CD4-positive, alpha-beta T cell (primary cell): Measurements from ENCODE around the gene MRPS26. TPM values are rescaled to one million over a fixed set of nuclear protein-coding genes. Genes with fewer than 3 reads are reported as not detected.

Experiments
- ATAC-seq: fragments of 200-7000 bp; cut with Tn5 transposase; one replicate; pipeline ENCODE4 v1.10.0; 2022; ENCODE audit warnings: mild to moderate bottlenecking; ENCODE audit not compliant: poor library complexity
- CTCF ChIA-PET: fragments of 350-600 bp; sonication (Branson Sonifier 250); formaldehyde crosslinking; loops from one replicate; lab custom pipeline; 2021; ENCODE audit warnings: antibody characterized with exemption, inconsistent platforms; lab: Charles Lee
- POLR2A ChIA-PET: fragments of 350-600 bp; sonication (Branson Sonifier 250); formaldehyde crosslinking; loops from one replicate; lab custom pipeline; 2021; ENCODE audit warnings: antibody characterized with exemption, inconsistent platforms; lab: Charles Lee
- DNase-seq, 14 experiments: peaks; one replicate each; pipeline ENCODE4 v3.0.0-alpha.2; 2013 to 2020; ENCODE audit warnings: mixed read lengths in 2 of 14
- H3K27ac ChIP-seq, 2 donors: one replicate each; pipeline versions ENCODE4 v1.5.1 to v1.7.0; 2013; ENCODE audit warnings: low read length in 2 of 2, low read depth in 1 of 2, mild to moderate bottlenecking in 1 of 2
- H3K27me3 ChIP-seq, 2 experiments: 1 replicate in 1 of 2; 2 replicates in 1 of 2; pipeline versions ENCODE4 v1.6.1 to v1.7.0; 2013; ENCODE audit warnings: low read length in 2 of 2, control low read depth in 1 of 2, mild to moderate bottlenecking in 1 of 2, moderate library complexity in 1 of 2; ENCODE audit not compliant: insufficient read depth in 2 of 2, control insufficient read depth in 1 of 2
- H3K36me3 ChIP-seq: one replicate; pipeline ENCODE4 v1.6.1; 2013; ENCODE audit warnings: low read length, control low read depth; ENCODE audit not compliant: insufficient read depth
- H3K4me1 ChIP-seq: one replicate; pipeline ENCODE4 v1.6.1; 2013; ENCODE audit warnings: low read length, control low read depth; ENCODE audit not compliant: insufficient read depth
- H3K4me3 ChIP-seq: one replicate; pipeline ENCODE4 v1.5.1; 2013; ENCODE audit warnings: mild to moderate bottlenecking, low read length, moderate library complexity
- H3K9me3 ChIP-seq, 2 experiments: 1 replicate in 1 of 2; 2 replicates in 1 of 2; pipeline versions ENCODE4 v1.6.1 to v1.7.0; 2013; ENCODE audit warnings: low read length in 2 of 2, mild to moderate bottlenecking in 2 of 2, control low read depth in 1 of 2, moderate library complexity in 1 of 2; ENCODE audit not compliant: control insufficient read depth in 1 of 2, insufficient read depth in 1 of 2
- H3K27ac Mint-ChIP-seq: one replicate; pipeline ENCODE4 v1.8.0; 2020; ENCODE audit warnings: mixed read lengths
- H3K27me3 Mint-ChIP-seq: one replicate; pipeline ENCODE4 v1.8.0; 2021; ENCODE audit warnings: mixed read lengths
- H3K36me3 Mint-ChIP-seq: one replicate; pipeline ENCODE4 v1.8.0; 2021; ENCODE audit warnings: low read depth, mixed read lengths
- H3K4me1 Mint-ChIP-seq: one replicate; pipeline ENCODE4 v1.8.0; 2021; ENCODE audit warnings: low read depth, mixed read lengths
- H3K4me3 Mint-ChIP-seq: one replicate; pipeline ENCODE4 v1.8.0; 2020; ENCODE audit warnings: mild to moderate bottlenecking, mixed read lengths
- H3K9me3 Mint-ChIP-seq: one replicate; pipeline ENCODE4 v1.8.0; 2020; ENCODE audit warnings: mixed read lengths
- intact Hi-C, 2 experiments: fragments of 100-400 bp; cut with DNase I in 1 of 2; cut with micrococcal nuclease in 1 of 2; formaldehyde crosslinking; loops; one replicate each; pipeline versions ENCODE4 v1.15.1 to v1.9.0; 2023 to 2025; cut with DNase I, micrococcal nuclease
- total RNA-seq, 174 experiments: library from RNA in 2 of 174; stranded (reverse) in 2 of 174; gene quantifications; one replicate each; pipeline ENCODE4 v1.2.3 and lab custom pipeline; 2021 to 2026
- TF ChIP-seq, protein P1 (sequence below): fragments of 200-600 bp; IDR thresholded peaks from one replicate; pipeline ENCODE4 v1.8.0; 2022; ENCODE audit warnings: antibody characterized with exemption, mild to moderate bottlenecking

MRPS26 gene
- total RNA-seq, 2 experiments from 2014 or later = 19.3 to 22.7 TPM

DNA sequence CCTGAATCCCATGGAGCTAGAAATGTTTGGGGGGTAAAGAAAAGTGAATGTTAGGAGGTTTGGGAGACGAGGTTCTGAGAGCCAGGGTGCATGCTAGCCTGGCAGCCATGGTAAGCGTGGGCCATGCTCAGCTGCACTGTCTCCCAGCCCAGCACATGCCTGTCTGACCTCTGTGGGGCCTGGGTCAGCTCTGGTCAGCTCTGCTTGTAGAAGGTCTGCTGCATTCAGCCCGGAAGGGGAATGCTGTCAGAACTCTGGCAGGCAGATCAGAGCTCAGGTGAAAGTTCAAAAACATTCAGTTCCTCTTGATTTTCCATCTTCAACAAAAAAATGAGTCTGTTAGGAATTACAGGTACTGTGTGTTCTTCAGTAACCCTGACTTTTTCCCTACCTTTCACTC, 8.2 kb upstream of the MRPS26 start:
- no peak overlapping the region for H3K4me3 ChIP-seq
- intact Hi-C loops = no loop called here
- no peak for DNase-seq
- no peaks in the 10 kb centered on the region for H3K27me3 Mint-ChIP-seq
- TF ChIP-seq, protein P1, sequence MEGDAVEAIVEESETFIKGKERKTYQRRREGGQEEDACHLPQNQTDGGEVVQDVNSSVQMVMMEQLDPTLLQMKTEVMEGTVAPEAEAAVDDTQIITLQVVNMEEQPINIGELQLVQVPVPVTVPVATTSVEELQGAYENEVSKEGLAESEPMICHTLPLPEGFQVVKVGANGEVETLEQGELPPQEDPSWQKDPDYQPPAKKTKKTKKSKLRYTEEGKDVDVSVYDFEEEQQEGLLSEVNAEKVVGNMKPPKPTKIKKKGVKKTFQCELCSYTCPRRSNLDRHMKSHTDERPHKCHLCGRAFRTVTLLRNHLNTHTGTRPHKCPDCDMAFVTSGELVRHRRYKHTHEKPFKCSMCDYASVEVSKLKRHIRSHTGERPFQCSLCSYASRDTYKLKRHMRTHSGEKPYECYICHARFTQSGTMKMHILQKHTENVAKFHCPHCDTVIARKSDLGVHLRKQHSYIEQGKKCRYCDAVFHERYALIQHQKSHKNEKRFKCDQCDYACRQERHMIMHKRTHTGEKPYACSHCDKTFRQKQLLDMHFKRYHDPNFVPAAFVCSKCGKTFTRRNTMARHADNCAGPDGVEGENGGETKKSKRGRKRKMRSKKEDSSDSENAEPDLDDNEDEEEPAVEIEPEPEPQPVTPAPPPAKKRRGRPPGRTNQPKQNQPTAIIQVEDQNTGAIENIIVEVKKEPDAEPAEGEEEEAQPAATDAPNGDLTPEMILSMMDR = no peak
- ChIA-PET CTCF (no interaction called here), POLR2A (no interaction called here)
- H3K27me3 ChIP-seq = no peaks in the 10 kb centered on the region
- no peak for ATAC-seq
- H3K36me3 Mint-ChIP-seq = peaks cover 74% of the 10 kb centered on the region
- peaks cover 65% of the 10 kb centered on the region for H3K36me3 ChIP-seq
- H3K4me1 ChIP-seq = no peaks in the 10 kb centered on the region
- no peaks in the 10 kb centered on the region for H3K9me3 ChIP-seq
- no peak overlapping the region for H3K27ac Mint-ChIP-seq
- no peak overlapping the region for H3K4me3 Mint-ChIP-seq
- no peaks in the 10 kb centered on the region for H3K9me3 Mint-ChIP-seq
- peak overlapping the region in 1 of 2 donors; percentile 1 for H3K27ac ChIP-seq
- no peaks in the 10 kb centered on the region for H3K4me1 Mint-ChIP-seq

DNA sequence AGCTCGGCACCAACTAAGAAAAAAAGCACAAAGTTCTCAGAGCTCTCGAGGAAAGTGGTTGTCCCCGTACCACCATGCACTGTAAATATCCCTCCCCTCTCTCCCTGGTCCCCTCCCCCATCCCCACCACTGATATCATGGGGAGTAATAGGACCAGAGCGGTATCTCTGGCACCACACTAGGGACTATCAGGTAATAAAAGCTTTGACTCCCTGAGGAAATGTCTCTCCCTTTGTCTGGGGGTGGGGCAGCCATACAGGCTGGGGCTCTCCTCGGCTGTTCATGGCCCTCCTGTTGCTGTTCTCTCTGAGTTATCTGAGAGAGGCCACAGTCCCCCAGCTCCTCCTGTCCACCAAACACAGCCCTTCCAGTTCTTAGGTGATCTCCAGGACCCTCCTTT, 7.4 kb upstream of the MRPS26 start:
- no peak for ATAC-seq
- ChIA-PET CTCF (no interaction called here), POLR2A (no interaction called here)
- intact Hi-C loops = no loop called here
- H3K9me3 ChIP-seq = no peaks in the 10 kb centered on the region
- peaks cover 57% of the 10 kb centered on the region for H3K36me3 ChIP-seq
- no peaks in the 10 kb centered on the region for H3K27me3 ChIP-seq
- no peaks in the 10 kb centered on the region for H3K4me1 ChIP-seq
- no peak overlapping the region for H3K4me3 ChIP-seq
- peak overlapping the region; percentile 44 for H3K27ac Mint-ChIP-seq
- no peaks in the 10 kb centered on the region for H3K27me3 Mint-ChIP-seq
- H3K4me1 Mint-ChIP-seq = no peaks in the 10 kb centered on the region
- H3K4me3 Mint-ChIP-seq = no peak overlapping the region
- H3K27ac ChIP-seq = no peak overlapping the region
- no peak for DNase-seq
- H3K36me3 Mint-ChIP-seq = peaks cover 74% of the 10 kb centered on the region
- TF ChIP-seq, protein P1 = no peak
- H3K9me3 Mint-ChIP-seq = no peaks in the 10 kb centered on the region

DNA sequence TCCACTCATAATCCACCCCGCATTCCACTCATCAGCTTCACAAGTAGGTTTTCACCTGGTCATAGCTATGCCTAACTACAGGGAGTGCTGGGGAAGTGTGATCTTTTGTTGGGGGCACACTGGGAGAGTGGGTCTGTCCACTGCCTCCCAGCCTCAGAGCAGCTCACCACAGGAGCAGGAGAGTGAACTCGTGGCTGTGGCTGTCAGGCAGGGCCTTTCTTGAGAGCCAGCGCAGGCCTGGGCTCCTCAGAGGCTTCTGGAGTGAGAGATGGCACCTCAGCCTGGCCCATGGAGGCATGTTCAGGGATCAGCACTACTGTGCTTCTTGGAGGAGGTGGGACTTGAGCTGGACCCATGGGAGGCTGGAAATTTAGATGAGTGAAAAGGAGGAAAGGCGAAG, 6.4 kb upstream of the MRPS26 start:
- ATAC-seq (no peak), DNase-seq (no peak)
- no peaks in the 10 kb centered on the region for H3K27me3 ChIP-seq
- ChIA-PET POLR2A (no interaction called here), CTCF (no interaction called here)
- Mint-ChIP-seq H3K36me3 (peaks cover 68% of the 10 kb centered on the region), H3K9me3 (no peaks in the 10 kb centered on the region), H3K4me3 (no peak overlapping the region), H3K4me1 (no peaks in the 10 kb centered on the region), H3K27me3 (no peaks in the 10 kb centered on the region), H3K27ac (no peak overlapping the region)
- H3K4me3 ChIP-seq = no peak overlapping the region
- no peaks in the 10 kb centered on the region for H3K9me3 ChIP-seq
- no peak overlapping the region for H3K27ac ChIP-seq
- TF ChIP-seq, protein P1 = no peak
- intact Hi-C loops = no loop called here
- H3K36me3 ChIP-seq = peaks cover 53% of the 10 kb centered on the region
- H3K4me1 ChIP-seq = no peaks in the 10 kb centered on the region
